ENCODE measurements around the gene APBA1.

Gene APBA1

DNA sequence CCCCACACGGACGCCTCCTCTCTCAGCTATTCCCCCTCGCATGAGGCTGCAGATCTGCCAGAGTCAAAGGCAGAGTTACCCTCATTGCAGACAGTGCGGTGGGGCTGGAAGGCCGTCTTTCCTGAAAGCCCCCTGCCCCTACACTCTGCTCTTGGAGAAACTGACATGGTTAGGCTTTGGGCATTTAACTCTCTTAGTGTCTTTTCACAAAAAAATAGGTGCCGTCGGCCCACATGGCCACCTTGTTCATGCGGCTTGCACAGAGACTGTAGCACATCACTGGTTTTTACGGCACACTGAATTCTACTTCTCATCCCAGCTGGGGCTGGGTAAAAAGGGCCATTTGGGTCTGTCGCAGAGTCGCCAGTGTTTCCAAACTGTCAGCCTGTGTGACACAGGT is 239.5 kb downstream of the APBA1 start:
- TF ChIP-seq POLR2AphosphoS5 (IDR thresholded peaks at IDR 0.05; ENCODE audit: low read depth) (no peak), SPI1 (IDR thresholded peaks at IDR 0.05; ENCODE audit: borderline replicate concordance, low read depth) (no peak), CTCF (IDR thresholded peaks at IDR 0.05; ENCODE audit: insufficient read depth, low read length) (no peak), GABPA (IDR thresholded peaks at IDR 0.05; ENCODE audit: low read depth) (no peak)
- TF ChIP-seq, protein P1, sequence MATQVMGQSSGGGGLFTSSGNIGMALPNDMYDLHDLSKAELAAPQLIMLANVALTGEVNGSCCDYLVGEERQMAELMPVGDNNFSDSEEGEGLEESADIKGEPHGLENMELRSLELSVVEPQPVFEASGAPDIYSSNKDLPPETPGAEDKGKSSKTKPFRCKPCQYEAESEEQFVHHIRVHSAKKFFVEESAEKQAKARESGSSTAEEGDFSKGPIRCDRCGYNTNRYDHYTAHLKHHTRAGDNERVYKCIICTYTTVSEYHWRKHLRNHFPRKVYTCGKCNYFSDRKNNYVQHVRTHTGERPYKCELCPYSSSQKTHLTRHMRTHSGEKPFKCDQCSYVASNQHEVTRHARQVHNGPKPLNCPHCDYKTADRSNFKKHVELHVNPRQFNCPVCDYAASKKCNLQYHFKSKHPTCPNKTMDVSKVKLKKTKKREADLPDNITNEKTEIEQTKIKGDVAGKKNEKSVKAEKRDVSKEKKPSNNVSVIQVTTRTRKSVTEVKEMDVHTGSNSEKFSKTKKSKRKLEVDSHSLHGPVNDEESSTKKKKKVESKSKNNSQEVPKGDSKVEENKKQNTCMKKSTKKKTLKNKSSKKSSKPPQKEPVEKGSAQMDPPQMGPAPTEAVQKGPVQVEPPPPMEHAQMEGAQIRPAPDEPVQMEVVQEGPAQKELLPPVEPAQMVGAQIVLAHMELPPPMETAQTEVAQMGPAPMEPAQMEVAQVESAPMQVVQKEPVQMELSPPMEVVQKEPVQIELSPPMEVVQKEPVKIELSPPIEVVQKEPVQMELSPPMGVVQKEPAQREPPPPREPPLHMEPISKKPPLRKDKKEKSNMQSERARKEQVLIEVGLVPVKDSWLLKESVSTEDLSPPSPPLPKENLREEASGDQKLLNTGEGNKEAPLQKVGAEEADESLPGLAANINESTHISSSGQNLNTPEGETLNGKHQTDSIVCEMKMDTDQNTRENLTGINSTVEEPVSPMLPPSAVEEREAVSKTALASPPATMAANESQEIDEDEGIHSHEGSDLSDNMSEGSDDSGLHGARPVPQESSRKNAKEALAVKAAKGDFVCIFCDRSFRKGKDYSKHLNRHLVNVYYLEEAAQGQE (IDR thresholded peaks at IDR 0.05; ENCODE audit: insufficient replicate concordance, low read depth) = no peak
- no peak overlapping the region for H3K27ac ChIP-seq (replicated peaks)
- no peaks in the 10 kb centered on the region for H3K27me3 ChIP-seq (ENCODE audit: insufficient read depth, poor library complexity, severe bottlenecking)
- no peak overlapping the region for H3K4me3 ChIP-seq (replicated peaks; ENCODE audit: insufficient read depth, low read length)
- no peak for DNase-seq (ENCODE audit: low read depth in 1 of 2, low spot score in 1 of 2)

DNA sequence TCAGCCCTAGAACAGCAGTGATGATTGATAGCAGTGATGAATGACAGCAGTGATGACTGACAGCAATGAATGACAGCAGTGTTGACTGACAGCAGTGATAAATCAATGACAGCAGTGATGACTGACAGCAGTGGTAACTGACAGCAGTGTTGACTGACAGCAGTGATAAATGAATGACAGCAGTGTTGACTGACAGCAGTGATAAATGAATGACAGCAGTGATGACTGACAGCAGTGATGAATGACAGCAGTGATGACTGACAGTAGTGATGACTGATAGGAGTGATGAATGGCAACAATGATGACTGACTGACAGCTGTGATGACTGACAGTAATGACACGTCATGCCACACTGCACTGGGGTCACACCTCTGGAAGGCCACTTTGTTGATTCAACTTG is 240.4 kb downstream of the APBA1 start:
- Histone ChIP-seq H3K27me3 (ENCODE audit: insufficient read depth, poor library complexity, severe bottlenecking) (no peaks in the 10 kb centered on the region), H3K4me3 (replicated peaks; ENCODE audit: insufficient read depth, low read length) (no peak overlapping the region), H3K27ac (replicated peaks) (no peak overlapping the region)
- no peak for TF ChIP-seq SPI1 (IDR thresholded peaks at IDR 0.05; ENCODE audit: borderline replicate concordance, low read depth)
- TF ChIP-seq CTCF (IDR thresholded peaks at IDR 0.05; ENCODE audit: insufficient read depth, low read length) = no peak
- TF ChIP-seq GABPA (IDR thresholded peaks at IDR 0.05; ENCODE audit: low read depth) = no peak
- no peak for DNase-seq (ENCODE audit: low read depth in 1 of 2, low spot score in 1 of 2)

DNA sequence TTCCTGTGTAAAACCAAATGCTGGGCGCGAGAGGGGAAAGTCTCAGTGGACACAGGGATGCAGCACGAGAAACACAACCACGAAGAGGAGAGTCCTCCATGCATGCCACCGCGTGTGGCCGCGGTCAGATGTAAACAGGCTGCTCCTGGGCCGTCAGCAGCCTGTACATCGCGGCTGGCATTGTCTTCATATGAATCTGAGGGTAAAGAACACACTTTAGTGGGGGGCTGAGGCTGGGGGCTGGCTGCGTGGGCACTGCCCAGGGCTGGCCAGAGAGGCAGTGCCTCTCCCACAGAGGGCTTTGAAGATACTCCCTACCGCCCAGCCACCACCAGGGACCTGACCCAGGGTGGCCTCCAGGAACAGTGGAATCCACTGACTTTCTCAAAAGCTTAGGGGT is 241.0 kb downstream of the APBA1 start:
- Histone ChIP-seq H3K27me3 (ENCODE audit: insufficient read depth, poor library complexity, severe bottlenecking) (no peaks in the 10 kb centered on the region), H3K4me3 (replicated peaks; ENCODE audit: insufficient read depth, low read length) (no peak overlapping the region), H3K27ac (replicated peaks) (no peak overlapping the region)
- TF ChIP-seq, protein P1 (IDR thresholded peaks at IDR 0.05; ENCODE audit: insufficient replicate concordance, low read depth) = no peak
- no peak for TF ChIP-seq POLR2AphosphoS5 (IDR thresholded peaks at IDR 0.05; ENCODE audit: low read depth)
- TF ChIP-seq CTCF (IDR thresholded peaks at IDR 0.05; ENCODE audit: insufficient read depth, low read length) = no peak
- no peak for TF ChIP-seq SPI1 (IDR thresholded peaks at IDR 0.05; ENCODE audit: borderline replicate concordance, low read depth)
- TF ChIP-seq GABPA (IDR thresholded peaks at IDR 0.05; ENCODE audit: low read depth) = no peak
- DNase-seq (ENCODE audit: low read depth in 1 of 2, low spot score in 1 of 2) = no peak

GRCh38 chr9:69430206-69430605 is 242.0 kb downstream of the APBA1 start:
- no peak for DNase-seq (ENCODE audit: low read depth in 1 of 2, low spot score in 1 of 2)
- H3K27ac ChIP-seq (replicated peaks) = no peak overlapping the region
- TF ChIP-seq POLR2AphosphoS5 (IDR thresholded peaks at IDR 0.05; ENCODE audit: low read depth) (no peak), SPI1 (IDR thresholded peaks at IDR 0.05; ENCODE audit: borderline replicate concordance, low read depth) (no peak), CTCF (IDR thresholded peaks at IDR 0.05; ENCODE audit: insufficient read depth, low read length) (no peak), GABPA (IDR thresholded peaks at IDR 0.05; ENCODE audit: low read depth) (no peak)
- TF ChIP-seq, protein P1 (IDR thresholded peaks at IDR 0.05; ENCODE audit: insufficient replicate concordance, low read depth) = no peak

More at GRCh38 chr9:69430206-69430605, 242.0 kb downstream of the APBA1 start:
- H3K27me3 ChIP-seq (ENCODE audit: insufficient read depth, poor library complexity, severe bottlenecking) = no peaks in the 10 kb centered on the region
- H3K4me3 ChIP-seq (replicated peaks; ENCODE audit: insufficient read depth, low read length) = no peak overlapping the region
